HG02588 (cell line): ENCODE measurements around the gene PIKFYVE.
"Not testable (repeated sequence)": the region's sequence is repeated elsewhere in the genome, so short reads cannot be mapped to it uniquely, and the experiment has no call there.

Experiments used
- ATAC-seq: cut with Tn5 transposase; IDR thresholded peaks from one replicate; pipeline ENCODE4 v1.9.1; 2021; ENCODE audit warnings: mild to moderate bottlenecking, moderate library complexity; ENCODE audit not compliant: unreplicated experiment

Gene PIKFYVE

DNA sequence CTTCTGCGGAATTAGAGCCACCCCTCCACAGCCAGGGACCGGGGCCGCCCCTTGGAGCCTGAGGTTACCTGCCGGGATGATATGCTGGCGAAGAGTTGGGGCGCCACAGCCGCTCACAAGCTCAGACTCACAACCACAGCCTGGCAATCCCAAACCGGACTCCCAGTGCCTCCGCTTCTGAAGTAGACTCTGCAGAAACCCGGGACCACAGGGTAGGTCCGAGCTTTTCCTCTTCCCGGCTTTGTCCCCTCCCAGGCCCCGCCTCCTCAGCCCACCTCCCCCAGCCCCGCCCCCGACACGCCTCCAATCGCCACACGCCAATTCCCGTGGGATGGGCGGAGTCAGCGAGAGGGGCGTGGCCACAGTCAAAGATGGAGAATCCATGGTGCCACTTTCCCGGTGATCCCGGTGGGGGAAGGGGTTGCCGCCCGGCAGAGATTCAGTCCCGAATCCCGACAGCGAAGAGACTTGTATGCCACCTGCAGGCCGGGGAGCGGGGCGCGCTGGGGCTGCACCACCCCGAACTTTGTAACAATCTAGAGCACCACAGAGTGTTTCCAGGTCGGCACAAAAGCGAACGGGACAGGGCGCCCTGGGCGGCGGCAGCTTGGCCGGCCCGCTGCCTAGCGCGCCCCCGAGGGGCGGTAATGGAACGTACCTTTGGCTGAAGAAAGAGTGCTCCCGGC lies 11.0 kb upstream of the PIKFYVE start, which contains the start of gene IDH1:
Gene IDH1 (minus strand): TSS at position 201 of the 686 bp plus-strand sequence. CDS start 3,520 bp downstream, outside the sequence.
- peak; percentile 74 for ATAC-seq

DNA sequence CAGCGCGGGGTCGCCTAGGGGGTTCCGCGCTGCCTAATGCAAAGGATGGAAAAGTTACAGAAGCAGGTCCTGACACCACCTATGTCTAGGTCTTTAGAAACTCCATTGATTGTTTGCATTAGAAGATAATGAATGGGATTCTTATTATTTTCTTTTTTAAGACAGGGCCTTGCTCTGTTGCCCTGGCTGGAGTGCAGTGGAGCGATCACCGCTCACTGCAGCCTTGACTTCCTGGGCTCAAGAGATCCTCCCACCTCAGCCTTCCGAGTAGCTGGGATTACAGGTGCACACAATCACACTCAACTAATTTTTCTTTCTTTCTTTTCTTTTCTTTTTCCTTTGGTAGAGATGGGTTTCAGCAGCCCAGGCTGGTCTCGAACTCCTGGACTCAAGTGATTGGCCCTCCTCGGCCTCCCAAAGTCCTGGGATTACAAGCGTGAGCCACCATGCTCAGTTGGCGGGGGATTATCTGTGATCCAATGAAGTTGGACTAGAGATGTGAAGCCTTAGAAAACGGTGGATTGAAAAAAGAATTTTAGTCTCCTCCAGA lies 10.4 kb upstream of the PIKFYVE start:
- peak; percentile 11 for ATAC-seq

DNA sequence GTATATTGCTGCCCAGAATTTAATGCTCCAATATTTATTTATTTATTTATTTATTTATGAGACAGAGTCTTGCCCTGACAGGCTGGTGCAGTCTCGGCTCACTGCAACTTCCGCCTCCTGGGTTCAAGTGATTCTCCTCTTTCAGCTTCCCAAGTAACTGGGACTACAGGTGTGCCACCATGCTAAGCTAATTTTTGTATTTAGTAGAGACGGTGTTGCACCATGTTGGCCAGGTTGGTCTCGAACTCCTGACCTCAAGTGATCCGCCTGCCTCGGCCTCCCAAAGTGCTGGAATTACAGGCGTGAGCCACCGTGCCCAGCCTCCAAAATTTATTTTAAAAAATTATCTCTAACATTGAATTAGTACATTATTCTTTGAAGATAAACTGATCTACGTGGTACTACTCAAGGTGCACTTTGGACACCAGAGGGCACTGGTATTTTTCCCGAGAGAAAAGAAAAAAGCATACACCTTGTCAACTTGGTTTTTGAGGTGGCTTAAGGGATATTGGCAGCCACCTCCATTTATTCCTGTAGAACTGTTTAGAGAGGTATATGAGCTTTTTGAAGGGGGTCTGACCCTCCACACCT lies 9.8 kb upstream of the PIKFYVE start:
- ATAC-seq = no peak

DNA sequence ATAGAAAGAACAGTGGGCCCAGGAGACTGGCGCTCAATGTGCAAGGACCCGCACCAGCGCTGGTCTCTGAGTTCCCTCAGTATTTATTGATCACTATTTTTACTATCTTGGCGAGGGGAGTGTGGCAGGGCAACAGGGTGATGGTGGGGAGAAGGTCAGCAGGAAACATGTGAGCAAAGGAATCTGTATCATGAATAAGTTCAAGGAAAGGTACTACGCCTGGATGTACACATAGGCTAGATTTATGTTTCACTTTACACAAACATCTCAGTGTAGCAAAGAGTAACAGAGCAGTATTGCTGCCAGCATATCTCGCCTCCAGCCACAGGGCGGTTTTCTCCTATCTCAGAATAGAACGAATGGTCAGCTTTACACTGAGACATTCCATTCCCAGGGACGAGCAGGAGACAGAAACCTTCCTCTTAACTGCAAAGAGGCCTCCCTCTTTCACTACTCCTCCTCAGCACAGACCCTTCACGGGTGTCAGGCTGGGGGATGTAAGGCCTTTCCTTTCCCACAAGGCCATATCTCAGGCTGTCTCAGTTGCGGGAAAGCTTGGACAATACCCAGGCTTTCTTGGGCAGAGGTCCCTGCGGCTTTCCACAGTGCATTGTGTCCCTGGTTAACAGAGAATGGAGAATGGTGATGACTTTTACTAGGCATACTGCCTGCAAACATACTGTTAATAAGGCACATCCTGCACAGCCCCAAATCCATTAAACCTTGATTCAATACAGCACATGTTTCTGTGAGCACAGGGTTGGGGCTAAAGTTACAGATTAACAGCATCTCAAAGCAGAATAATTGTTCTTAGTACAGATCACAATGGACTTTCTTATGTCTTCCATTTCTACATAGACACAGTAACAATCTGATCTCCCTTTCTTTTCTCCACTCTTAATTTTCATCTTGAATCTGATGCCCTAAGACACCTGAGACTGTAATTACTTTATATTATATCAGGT lies 8.9 kb upstream of the PIKFYVE start:
- ATAC-seq = not testable (repeated sequence)

DNA sequence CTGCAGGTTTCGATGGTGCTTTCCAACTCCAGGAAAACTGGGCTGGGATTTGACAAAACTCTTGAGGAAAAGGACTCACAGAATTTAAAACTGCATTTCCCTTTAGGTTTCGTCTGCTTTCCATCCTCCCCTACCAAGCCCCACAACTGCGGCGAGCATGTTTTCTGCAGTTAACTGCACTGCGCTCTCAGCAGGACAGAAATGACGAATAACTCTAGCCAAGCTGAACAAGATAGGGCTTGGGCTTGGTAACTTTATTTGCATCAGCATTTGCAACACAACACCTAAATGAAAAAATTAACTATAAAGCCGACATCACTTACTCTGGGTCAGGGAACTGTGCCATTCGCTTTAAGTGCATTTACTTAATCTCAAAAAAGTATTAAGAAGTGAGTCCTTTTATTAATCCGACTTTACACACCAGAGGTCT lies 669 bp upstream of the PIKFYVE start:
- ATAC-seq = peak; percentile 39

DNA sequence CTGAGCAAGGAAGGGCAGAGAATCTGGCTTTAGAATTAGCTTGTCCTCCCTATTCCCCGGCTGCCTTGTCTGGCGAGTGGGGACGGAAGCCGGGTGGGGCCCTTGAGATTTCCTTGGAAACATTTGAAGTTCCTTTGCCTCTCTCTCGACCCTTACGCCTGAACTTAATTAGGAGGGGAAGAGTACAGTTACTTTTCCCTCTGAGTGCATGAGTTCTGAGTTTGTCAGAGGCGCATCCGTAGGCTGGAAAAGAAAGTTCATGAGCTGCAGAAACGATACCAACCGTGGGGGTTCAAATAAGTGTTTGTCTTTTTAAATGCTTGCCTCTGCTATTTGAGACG lies 468 bp downstream of the PIKFYVE start:
- ATAC-seq = peak; percentile 3

DNA sequence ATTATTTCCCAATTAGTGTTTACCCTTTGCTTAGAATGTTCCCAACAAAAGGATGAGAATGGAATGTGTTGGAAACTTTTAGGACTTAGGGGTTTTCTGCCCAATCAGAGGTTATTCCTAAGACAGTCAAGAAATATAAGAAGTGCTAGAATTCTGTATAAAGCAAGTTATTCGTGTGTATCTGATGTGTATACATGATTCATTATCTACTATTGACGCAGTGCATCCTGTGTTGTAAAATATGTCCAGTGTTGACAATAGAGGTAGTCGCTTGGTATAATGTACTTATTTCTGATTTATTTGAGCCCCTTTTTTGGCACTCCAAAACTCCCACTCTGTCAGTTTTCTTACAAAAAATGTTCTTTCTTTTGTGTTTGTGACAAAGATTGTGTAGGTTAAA lies 881 bp downstream of the PIKFYVE start:
- no peak for ATAC-seq

DNA sequence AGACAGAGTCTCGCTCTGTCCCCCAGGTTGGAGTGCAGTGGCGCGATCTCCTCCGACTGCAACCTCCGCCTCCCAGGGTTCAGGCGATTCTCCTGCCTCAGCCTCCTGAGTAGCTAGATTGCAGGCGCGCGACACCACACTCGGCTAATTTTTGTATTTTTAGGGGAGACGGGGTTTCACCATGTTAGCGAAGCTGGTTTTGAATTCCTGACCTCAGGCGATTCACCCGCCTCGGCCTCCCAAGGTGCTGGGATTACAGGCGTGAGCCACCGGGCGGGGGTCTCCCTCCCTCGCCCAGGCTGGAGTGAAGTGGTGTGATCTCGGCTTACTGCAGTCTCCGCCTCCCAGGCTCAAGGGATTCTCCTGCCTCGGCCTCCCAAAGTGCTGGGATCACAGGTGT lies 1.5 kb downstream of the PIKFYVE start:
- ATAC-seq = not testable (repeated sequence)

DNA sequence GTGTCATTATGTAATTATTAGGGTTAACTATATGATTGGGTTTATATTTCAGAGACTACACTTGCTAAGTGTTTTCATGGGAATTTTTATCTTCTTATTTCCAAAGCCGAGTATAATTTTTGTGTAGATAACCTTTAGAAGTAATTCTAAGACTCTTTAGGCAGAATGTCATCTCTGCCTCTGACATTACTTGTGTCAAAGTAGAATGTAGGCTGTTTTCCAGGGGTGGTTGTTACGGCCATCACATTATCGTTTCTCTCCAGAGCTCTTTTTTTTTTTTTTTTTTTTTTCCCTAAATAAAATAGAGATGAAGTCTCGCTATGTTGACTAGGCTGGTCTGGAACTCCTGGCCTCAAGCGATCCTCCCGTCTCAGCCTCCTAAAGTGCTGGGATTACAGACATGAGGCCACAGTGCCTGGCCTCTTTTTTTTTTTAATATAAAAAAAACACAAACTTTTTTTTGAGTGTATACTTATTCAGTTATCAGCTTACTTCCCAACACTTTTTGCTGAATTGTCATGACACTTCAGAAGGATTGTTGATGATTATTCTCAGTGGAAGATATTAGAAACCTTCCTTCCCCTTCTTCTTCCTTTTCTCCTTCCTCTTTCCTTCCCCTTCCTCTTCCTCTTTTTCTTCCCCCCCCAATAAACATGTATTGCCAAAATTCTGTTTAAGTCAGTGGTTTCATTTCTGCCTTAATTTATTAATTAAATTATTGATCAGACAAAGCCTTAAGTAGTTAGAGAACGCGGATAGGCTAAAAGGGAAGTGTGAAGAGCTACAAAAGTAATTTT lies 2.3 kb downstream of the PIKFYVE start:
- no peak for ATAC-seq

DNA sequence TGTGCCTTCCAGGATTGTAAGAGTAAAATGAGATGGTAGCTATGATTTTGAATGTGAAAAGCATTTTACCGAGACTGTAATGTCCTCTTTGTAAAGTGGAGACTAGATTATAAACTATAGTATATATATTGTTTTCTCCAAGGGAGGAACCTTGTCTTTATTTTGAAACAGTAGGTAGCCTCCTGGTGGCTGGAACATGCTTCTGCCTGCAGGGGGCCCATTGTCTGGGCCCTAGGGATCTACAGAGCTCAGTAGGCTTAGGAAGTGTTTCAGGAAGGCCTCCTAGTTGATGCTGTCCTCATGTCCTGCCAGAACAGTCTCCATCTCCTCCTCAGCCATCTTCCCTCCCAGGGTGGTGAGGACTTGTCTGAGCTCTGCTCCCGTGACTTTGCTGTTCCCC lies 3.0 kb downstream of the PIKFYVE start:
- no peak for ATAC-seq

DNA sequence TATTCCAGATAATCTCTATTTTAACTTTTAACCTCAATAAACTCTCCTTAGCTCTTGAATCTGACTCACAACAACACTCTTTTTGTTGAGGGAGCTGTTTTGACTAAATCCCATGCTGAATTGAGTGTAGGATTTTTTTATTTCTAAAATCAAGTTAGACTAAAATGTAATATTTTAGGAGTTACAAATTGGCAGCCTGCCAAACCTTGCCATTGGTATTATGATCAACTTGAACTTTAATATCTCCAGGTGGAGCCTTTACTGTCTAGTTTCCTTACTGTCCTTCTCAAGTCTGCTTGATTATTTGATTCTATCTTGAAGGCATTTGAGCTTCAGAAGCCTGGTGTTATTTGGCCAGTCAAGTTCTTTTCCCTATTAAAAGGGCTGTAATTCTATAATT lies 8.7 kb downstream of the PIKFYVE start:
- ATAC-seq = no peak

DNA sequence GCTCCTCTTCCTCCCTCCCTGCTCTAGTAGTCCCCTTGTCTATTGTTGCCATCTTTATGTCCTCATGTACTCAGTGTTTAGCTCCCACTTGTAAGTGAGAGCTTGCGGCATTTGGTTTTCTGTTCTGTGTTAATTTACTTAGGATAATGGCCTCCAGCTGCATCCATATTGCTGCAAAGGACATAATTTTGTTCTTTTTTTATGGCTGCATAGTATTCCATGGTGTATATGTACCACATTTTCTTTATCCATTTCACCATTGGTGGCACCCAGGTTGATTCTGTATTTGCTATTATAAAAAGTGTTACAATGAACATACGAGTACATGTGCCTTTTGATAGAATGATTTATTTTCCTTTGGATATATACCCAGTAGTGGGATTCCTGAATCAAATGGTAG lies 12.5 kb downstream of the PIKFYVE start:
- ATAC-seq = no peak

DNA sequence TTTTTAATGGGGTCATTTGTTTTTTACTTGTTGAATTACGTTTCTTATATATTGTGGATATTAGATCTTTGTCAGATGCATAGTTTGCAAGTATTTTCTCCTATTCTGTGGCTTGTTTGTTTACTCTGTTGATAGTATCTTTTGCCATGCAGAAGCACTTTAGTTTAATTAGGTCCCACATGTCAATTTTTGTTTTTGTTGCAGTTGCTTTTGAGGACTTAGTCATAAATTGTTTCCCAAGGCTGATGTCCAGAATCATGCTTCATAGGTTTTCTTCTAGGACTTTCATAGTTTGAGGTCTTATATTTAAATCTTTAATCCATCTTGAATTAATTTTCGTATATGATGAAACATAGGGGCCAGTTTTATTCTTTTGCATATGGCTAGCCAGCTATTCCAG lies 13.2 kb downstream of the PIKFYVE start:
- no peak for ATAC-seq

DNA sequence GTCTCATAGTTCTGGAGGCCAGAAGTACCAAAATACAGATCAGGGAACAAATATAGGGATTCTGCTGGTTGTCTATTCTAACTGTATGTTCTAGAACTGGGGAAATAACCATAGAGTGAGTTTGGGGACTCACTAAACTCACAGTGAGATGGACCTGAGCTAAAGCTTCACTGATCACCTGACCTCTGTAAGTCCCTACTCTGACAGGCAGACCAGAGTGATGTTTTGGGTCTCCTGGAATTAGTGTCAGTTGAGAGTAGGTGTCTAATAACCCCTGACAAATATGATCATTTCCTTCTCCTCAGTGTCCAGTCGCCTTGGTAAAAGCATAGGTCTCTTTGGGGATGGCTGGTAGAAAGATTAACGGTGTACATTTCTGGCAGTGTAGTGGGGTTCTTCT lies 14.2 kb downstream of the PIKFYVE start:
- no peak for ATAC-seq

DNA sequence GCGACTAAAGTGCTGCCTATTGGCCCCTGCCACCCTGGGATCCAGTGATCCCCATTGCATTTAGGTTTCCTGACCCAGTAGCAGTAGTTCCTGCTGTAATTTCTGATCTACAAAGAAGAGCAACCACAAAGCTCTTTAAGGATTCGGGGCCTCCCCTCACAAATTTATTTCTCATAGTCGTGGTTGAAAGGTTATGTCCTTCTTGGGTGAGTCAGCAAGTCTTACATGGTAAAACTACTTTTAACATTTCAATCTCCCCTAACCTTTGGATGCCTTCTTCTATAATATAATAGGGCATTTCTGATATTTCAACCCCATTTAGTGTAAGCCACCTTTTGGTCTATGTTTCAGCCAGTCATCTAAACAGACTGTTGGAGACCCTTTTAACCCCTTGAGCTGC lies 14.9 kb downstream of the PIKFYVE start:
- ATAC-seq = peak; percentile 77

DNA sequence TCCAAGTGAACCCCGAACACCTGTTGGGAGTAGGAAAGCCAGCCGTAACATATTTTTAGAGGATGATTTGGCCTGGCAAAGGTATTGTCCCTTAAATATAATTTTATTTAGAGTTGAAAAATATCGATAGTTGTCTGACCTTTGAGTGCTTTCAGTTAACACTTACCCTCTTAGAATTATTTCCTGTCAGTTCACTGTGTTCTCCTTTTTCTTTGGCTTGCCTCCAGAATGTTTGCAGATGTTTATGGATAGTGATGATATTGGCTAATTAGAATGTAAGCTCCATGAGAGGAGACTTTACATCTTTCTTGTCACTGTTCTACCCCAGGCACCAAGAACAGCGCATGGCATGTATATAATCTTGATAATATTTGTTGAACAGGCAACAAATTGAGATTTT lies 19.8 kb downstream of the PIKFYVE start:
- ATAC-seq = no peak

DNA sequence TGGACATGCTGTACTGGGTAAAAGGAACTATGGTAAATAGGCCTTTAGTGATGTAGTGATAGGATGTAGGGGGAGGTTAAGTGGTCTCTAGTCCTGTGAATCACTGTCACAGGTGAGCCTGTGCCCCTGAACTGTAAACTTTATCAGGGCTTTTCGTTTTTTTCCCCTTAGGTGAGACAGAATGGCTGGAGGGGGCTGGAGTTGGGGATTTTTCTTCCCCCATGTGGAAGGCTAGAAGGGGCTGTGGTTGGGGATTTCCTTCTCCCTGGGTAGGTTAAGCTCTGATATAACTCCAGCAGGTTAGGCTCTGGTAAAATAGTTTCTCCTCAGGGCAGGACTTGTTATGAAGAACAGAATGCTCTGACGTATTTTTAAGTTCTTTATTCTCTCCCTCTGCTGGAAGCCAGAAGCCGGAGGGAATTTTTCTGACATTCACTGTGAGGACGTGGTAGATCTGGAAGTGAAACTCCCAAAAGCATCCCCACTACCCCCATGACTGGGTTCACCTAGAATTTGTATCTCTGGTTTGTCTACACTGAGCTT lies 28.5 kb downstream of the PIKFYVE start:
- ATAC-seq = peak; percentile 72

DNA sequence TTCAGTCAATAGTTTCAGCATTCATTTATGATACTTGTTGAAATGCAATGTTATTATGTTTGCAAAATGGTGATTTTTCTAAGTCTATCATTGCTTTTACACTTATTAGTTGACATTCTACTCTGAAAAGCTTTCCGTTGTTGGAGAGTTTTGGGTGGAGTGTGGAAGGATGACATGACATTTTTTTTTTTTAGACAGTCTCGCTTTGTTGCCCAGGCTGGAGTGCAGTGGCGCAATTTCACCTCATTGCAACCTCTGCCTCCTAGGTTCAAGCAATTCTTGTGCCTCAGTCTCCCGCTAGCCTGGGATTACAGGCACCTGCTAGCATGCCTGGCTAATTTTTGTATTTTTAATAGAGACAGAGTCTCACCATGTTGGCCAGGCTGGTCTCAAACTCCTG lies 29.8 kb downstream of the PIKFYVE start:
- no peak for ATAC-seq

DNA sequence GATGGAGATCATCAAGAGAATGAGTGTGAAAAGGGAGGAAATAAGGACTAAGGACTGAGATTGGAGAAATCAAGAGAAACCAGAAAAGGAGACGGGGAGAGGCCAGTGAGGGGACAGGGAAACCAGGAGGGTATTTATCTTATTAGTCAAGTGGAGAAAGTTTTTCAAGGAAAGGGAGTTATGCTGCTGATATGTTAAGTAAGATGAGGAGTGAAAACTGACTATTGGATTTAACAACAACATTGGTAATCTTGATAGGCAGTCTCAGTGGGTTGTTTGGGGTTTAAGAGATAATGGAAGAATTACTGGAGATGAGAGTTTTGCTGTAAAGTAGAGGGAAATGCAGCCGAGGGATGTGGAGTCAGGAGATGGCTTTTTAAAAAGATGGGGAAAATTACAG lies 30.6 kb downstream of the PIKFYVE start:
- ATAC-seq = no peak

DNA sequence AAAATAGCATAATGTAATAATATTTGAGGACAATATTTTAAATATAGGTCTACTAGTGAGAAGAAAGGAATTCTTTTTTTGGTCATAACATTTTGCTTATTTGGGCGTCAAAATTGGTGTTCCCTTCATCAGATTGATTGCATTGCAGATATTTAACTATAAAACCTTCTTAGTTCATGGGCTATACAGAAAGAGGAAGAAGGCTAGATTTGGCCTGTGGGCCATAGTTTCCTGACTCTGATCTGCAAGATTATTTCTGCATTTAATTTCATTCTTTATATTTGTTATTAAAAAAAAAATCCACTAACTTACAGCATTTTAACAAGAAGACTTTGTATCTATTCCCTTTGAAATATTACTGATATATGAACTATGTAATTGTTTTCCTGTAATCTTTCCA lies 31.9 kb downstream of the PIKFYVE start:
- no peak for ATAC-seq
